ENCODE measurements around the gene MAPRE3. TPM values are rescaled to one million over a fixed set of nuclear protein-coding genes. Genes with fewer than 3 reads are reported as not detected.

Gene MAPRE3
- total RNA-seq, 1 experiment from 2014 or later, result 10.3 TPM

DNA sequence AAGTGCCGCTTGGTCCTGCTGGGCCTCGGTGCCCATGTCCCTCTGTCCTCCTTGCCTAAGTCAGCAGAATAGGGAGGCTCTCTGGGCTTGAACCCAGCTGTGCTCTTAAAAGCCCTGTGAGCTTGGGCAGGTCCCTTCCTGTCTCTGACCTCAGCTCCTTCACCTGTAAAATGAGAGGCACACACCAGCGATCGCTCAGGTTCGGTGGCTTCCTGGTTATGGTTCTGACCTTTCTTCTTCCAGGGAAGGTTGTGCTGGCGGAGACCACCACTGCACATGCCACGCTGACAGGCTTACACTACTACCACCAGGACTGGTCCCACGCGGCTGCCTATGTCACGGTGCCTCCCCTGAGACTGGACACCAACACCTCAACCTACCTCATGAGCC, 36.1 kb upstream of the MAPRE3 start (continued):
- TF ChIP-seq, protein P1, sequence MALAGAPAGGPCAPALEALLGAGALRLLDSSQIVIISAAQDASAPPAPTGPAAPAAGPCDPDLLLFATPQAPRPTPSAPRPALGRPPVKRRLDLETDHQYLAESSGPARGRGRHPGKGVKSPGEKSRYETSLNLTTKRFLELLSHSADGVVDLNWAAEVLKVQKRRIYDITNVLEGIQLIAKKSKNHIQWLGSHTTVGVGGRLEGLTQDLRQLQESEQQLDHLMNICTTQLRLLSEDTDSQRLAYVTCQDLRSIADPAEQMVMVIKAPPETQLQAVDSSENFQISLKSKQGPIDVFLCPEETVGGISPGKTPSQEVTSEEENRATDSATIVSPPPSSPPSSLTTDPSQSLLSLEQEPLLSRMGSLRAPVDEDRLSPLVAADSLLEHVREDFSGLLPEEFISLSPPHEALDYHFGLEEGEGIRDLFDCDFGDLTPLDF (CRISPR knock-in tag; IDR thresholded peaks at IDR 0.05), result no peak
- no peak for TF ChIP-seq SP1 (CRISPR knock-in tag; conservative IDR thresholded peaks at IDR 0.05)
- TF ChIP-seq ZNF232 (CRISPR knock-in tag; IDR thresholded peaks at IDR 0.05), result no peak

DNA sequence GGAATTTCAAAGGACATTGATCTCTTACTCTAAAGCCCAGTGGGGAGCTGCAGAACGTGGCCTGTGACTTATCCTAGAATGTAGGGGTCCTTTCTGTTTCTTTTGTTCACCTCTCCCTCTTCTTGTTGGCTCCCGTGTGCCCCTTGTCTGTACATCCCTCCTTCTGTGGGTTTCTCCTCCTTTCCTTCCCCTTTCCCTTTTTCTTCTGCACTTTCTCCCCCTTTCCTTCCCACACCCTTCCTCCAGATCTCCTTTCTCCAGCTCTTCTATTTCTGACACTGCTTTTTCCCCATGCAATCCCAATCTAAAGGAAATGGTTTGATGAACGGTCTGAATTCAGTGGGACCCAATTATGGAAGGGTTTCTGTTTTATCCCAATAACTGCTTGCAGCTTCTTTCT, 35.5 kb upstream of the MAPRE3 start:
- Mint-ChIP-seq H3K4me3 (no peak overlapping the region), H3K4me1 (peaks cover 3% of the 10 kb centered on the region; the same call in 1 of the 2 replicates), H3K27me3 (ENCODE audit: low read depth) (no peaks in the 10 kb centered on the region), H3K36me3 (no peaks in the 10 kb centered on the region), H3K27ac (no peak overlapping the region), H3K9me3 (no peaks in the 10 kb centered on the region)
- ChIA-PET CTCF (interaction anchor here (0.7 to 5.2 kb wide), 7 partner anchors 8 to 88 kb away, joined by 3 to 24 read pairs (median 7); no protein-coding TSS in a partner anchor), POLR2A (no interaction called here)
- no peak for TF ChIP-seq HMGA2 (CRISPR knock-in tag; IDR thresholded peaks at IDR 0.05)
- TF ChIP-seq, protein P2, sequence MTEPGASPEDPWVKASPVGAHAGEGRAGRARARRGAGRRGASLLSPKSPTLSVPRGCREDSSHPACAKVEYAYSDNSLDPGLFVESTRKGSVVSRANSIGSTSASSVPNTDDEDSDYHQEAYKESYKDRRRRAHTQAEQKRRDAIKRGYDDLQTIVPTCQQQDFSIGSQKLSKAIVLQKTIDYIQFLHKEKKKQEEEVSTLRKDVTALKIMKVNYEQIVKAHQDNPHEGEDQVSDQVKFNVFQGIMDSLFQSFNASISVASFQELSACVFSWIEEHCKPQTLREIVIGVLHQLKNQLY (CRISPR knock-in tag; IDR thresholded peaks at IDR 0.05), result no peak
- TF ChIP-seq, protein P3, sequence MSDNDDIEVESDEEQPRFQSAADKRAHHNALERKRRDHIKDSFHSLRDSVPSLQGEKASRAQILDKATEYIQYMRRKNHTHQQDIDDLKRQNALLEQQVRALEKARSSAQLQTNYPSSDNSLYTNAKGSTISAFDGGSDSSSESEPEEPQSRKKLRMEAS (CRISPR knock-in tag; IDR thresholded peaks at IDR 0.05), result no peak
- no peak for TF ChIP-seq ESRRA (CRISPR knock-in tag; IDR thresholded peaks at IDR 0.05; ENCODE audit: borderline replicate concordance)
- TF ChIP-seq, protein P4, sequence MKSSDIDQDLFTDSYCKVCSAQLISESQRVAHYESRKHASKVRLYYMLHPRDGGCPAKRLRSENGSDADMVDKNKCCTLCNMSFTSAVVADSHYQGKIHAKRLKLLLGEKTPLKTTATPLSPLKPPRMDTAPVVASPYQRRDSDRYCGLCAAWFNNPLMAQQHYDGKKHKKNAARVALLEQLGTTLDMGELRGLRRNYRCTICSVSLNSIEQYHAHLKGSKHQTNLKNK (CRISPR knock-in tag; IDR thresholded peaks at IDR 0.05), result no peak
- TF ChIP-seq, protein P5, sequence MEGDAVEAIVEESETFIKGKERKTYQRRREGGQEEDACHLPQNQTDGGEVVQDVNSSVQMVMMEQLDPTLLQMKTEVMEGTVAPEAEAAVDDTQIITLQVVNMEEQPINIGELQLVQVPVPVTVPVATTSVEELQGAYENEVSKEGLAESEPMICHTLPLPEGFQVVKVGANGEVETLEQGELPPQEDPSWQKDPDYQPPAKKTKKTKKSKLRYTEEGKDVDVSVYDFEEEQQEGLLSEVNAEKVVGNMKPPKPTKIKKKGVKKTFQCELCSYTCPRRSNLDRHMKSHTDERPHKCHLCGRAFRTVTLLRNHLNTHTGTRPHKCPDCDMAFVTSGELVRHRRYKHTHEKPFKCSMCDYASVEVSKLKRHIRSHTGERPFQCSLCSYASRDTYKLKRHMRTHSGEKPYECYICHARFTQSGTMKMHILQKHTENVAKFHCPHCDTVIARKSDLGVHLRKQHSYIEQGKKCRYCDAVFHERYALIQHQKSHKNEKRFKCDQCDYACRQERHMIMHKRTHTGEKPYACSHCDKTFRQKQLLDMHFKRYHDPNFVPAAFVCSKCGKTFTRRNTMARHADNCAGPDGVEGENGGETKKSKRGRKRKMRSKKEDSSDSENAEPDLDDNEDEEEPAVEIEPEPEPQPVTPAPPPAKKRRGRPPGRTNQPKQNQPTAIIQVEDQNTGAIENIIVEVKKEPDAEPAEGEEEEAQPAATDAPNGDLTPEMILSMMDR (IDR thresholded peaks at IDR 0.05), result no peak
- TF ChIP-seq ZNF671 (CRISPR knock-in tag; IDR thresholded peaks at IDR 0.05), result no peak
- TF ChIP-seq NR3C1 (CRISPR knock-in tag; conservative IDR thresholded peaks at IDR 0.05; ENCODE audit: low read depth), result no peak
- TF ChIP-seq SOX15 (CRISPR knock-in tag; IDR thresholded peaks at IDR 0.05), result no peak
- TF ChIP-seq FOXJ3 (CRISPR knock-in tag; IDR thresholded peaks at IDR 0.05; ENCODE audit: borderline replicate concordance), result no peak
- TF ChIP-seq, protein P6, sequence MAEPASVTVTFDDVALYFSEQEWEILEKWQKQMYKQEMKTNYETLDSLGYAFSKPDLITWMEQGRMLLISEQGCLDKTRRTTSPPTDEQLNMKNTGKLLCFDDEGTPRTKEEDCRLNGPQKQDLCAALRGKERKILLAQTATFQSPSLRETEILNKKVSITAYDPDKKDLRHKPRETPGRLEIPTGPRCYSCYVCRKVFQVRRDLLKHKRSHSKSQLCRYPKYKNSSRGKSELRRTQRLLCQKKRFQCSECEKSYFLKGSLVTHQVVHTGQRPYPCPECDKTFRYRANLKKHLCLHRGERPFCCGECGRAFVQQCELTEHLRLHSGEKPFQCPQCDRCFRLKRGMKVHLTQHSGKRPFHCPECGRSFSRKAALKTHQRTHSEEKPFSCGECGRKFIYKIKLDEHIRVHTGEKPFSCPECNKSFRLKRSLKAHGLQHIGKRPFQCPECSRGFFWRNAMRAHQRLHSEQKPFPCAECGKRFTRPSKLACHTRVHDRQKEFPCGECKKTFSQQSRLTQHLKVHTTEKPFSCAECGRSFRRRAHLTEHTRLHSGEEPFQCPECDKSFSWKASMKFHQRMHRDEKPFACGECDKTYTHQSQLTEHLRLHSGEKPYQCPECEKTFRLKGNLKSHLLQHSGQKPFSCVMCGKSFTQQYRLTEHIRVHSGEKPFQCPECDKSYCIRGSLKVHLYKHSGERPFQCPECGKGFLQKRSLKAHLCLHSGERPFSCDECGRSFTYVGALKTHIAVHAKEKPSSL (CRISPR knock-in tag; conservative IDR thresholded peaks at IDR 0.05), result no peak
- no peak for TF ChIP-seq NR2C2 (CRISPR knock-in tag; IDR thresholded peaks at IDR 0.05)
- no peak for TF ChIP-seq ELF4 (CRISPR knock-in tag; IDR thresholded peaks at IDR 0.05; ENCODE audit: low read depth)
- TF ChIP-seq, protein P7, sequence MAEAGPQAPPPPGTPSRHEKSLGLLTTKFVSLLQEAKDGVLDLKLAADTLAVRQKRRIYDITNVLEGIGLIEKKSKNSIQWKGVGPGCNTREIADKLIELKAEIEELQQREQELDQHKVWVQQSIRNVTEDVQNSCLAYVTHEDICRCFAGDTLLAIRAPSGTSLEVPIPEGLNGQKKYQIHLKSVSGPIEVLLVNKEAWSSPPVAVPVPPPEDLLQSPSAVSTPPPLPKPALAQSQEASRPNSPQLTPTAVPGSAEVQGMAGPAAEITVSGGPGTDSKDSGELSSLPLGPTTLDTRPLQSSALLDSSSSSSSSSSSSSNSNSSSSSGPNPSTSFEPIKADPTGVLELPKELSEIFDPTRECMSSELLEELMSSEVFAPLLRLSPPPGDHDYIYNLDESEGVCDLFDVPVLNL (CRISPR knock-in tag; IDR thresholded peaks at IDR 0.05; ENCODE audit: borderline replicate concordance, low read depth), result no peak
- TF ChIP-seq, protein P8, sequence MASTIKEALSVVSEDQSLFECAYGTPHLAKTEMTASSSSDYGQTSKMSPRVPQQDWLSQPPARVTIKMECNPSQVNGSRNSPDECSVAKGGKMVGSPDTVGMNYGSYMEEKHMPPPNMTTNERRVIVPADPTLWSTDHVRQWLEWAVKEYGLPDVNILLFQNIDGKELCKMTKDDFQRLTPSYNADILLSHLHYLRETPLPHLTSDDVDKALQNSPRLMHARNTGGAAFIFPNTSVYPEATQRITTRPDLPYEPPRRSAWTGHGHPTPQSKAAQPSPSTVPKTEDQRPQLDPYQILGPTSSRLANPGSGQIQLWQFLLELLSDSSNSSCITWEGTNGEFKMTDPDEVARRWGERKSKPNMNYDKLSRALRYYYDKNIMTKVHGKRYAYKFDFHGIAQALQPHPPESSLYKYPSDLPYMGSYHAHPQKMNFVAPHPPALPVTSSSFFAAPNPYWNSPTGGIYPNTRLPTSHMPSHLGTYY (CRISPR knock-in tag; IDR thresholded peaks at IDR 0.05), result no peak
- TF ChIP-seq, protein P9, sequence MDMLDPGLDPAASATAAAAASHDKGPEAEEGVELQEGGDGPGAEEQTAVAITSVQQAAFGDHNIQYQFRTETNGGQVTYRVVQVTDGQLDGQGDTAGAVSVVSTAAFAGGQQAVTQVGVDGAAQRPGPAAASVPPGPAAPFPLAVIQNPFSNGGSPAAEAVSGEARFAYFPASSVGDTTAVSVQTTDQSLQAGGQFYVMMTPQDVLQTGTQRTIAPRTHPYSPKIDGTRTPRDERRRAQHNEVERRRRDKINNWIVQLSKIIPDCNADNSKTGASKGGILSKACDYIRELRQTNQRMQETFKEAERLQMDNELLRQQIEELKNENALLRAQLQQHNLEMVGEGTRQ (CRISPR knock-in tag; IDR thresholded peaks at IDR 0.05), result no peak
- TF ChIP-seq ZNF396 (CRISPR knock-in tag; IDR thresholded peaks at IDR 0.05; ENCODE audit: borderline replicate concordance), result no peak
- TF ChIP-seq, protein P10, sequence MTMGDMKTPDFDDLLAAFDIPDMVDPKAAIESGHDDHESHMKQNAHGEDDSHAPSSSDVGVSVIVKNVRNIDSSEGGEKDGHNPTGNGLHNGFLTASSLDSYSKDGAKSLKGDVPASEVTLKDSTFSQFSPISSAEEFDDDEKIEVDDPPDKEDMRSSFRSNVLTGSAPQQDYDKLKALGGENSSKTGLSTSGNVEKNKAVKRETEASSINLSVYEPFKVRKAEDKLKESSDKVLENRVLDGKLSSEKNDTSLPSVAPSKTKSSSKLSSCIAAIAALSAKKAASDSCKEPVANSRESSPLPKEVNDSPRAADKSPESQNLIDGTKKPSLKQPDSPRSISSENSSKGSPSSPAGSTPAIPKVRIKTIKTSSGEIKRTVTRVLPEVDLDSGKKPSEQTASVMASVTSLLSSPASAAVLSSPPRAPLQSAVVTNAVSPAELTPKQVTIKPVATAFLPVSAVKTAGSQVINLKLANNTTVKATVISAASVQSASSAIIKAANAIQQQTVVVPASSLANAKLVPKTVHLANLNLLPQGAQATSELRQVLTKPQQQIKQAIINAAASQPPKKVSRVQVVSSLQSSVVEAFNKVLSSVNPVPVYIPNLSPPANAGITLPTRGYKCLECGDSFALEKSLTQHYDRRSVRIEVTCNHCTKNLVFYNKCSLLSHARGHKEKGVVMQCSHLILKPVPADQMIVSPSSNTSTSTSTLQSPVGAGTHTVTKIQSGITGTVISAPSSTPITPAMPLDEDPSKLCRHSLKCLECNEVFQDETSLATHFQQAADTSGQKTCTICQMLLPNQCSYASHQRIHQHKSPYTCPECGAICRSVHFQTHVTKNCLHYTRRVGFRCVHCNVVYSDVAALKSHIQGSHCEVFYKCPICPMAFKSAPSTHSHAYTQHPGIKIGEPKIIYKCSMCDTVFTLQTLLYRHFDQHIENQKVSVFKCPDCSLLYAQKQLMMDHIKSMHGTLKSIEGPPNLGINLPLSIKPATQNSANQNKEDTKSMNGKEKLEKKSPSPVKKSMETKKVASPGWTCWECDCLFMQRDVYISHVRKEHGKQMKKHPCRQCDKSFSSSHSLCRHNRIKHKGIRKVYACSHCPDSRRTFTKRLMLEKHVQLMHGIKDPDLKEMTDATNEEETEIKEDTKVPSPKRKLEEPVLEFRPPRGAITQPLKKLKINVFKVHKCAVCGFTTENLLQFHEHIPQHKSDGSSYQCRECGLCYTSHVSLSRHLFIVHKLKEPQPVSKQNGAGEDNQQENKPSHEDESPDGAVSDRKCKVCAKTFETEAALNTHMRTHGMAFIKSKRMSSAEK (CRISPR knock-in tag; IDR thresholded peaks at IDR 0.05; ENCODE audit: borderline replicate concordance), result no peak
- no peak for DNase-seq (ENCODE audit: low spot score)
- no peak for ATAC-seq

Data from WTC11 (cell line).